Osteocyte (in vitro differentiated cells): Measurements from ENCODE around the gene ELF3. TPM values are rescaled to one million over a fixed set of nuclear protein-coding genes. Genes with fewer than 3 reads are reported as not detected.

Experiments used
- DNase-seq: peaks from one replicate; pipeline ENCODE4 v3.0.0; 2021; ENCODE audit warnings: mixed read lengths; ENCODE audit not compliant: unreplicated experiment; ENCODE audit errors: extremely low spot score
- H3K27ac Mint-ChIP-seq: one replicate; pipeline ENCODE4 v1.8.0; 2021; ENCODE audit warnings: mild to moderate bottlenecking, mixed read lengths; ENCODE audit not compliant: unreplicated experiment
- H3K27me3 Mint-ChIP-seq: one replicate; pipeline ENCODE4 v1.8.0; 2021; ENCODE audit warnings: mixed read lengths; ENCODE audit not compliant: unreplicated experiment
- H3K36me3 Mint-ChIP-seq: one replicate; pipeline ENCODE4 v1.8.0; 2021; ENCODE audit warnings: mixed read lengths; ENCODE audit not compliant: unreplicated experiment
- H3K4me1 Mint-ChIP-seq: one replicate; pipeline ENCODE4 v1.8.0; 2021; ENCODE audit warnings: mixed read lengths; ENCODE audit not compliant: unreplicated experiment
- H3K4me3 Mint-ChIP-seq: one replicate; pipeline ENCODE4 v1.8.0; 2021; ENCODE audit warnings: mild to moderate bottlenecking, moderate library complexity, mixed read lengths; ENCODE audit not compliant: unreplicated experiment
- H3K9me3 Mint-ChIP-seq: one replicate; pipeline ENCODE4 v1.8.0; 2021; ENCODE audit warnings: mixed read lengths; ENCODE audit not compliant: unreplicated experiment
- CTCF ChIP-seq: fragments of 200-600 bp; sonication (generic); IDR thresholded peaks from 2 replicates; pipeline ENCODE4 v1.5.0; 2021; ENCODE audit warnings: antibody characterized with exemption, mild to moderate bottlenecking, moderate library complexity
- total RNA-seq: library from RNA; stranded (reverse); gene quantifications from 2 replicates; pipeline ENCODE4 v1.2.1, GENCODE V29; 2021

ELF3 gene
- total RNA-seq, 1 donor from 2014 or later, result 0.56 TPM

DNA sequence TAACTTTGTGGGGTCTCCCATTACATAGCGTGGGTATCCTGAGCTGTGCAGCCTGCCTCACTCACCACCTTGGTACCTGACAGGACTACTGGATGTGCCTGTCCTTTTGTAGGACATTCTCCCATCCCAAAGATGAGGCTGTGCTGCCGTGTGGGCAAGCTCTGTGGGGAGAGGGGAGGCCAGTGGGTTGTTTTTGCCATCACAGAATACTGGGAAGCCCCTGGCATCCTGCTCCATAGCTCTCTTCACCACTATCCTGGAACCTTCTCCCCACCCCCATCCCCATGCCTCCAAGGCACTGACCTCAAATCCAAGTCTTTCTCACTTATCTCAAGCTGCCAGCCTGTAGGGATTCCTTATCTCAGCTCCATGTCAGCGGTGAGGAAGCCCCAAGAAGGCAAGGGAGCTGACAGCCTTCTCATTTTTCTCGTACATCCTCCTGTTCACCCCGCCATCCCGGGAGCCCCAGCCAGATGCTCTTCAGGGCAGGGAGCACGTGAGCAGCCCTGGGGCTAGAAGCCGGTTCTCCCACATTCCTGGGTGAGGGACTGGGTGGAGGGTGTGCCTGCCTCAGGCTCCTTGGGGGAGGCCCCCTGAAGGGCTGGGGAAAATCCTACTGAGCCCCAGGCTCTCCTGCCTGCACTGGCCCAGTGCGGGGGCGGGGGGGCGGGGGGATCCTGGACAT, 2.4 kb upstream of the ELF3 start:
- Mint-ChIP-seq H3K27me3 (no peaks in the 10 kb centered on the region), H3K36me3 (peaks cover 20% of the 10 kb centered on the region), H3K4me1 (peaks cover 42% of the 10 kb centered on the region), H3K4me3 (no peak overlapping the region), H3K9me3 (no peaks in the 10 kb centered on the region), H3K27ac (no peak overlapping the region)
- no peak for DNase-seq
- TF ChIP-seq CTCF, result no peak

DNA sequence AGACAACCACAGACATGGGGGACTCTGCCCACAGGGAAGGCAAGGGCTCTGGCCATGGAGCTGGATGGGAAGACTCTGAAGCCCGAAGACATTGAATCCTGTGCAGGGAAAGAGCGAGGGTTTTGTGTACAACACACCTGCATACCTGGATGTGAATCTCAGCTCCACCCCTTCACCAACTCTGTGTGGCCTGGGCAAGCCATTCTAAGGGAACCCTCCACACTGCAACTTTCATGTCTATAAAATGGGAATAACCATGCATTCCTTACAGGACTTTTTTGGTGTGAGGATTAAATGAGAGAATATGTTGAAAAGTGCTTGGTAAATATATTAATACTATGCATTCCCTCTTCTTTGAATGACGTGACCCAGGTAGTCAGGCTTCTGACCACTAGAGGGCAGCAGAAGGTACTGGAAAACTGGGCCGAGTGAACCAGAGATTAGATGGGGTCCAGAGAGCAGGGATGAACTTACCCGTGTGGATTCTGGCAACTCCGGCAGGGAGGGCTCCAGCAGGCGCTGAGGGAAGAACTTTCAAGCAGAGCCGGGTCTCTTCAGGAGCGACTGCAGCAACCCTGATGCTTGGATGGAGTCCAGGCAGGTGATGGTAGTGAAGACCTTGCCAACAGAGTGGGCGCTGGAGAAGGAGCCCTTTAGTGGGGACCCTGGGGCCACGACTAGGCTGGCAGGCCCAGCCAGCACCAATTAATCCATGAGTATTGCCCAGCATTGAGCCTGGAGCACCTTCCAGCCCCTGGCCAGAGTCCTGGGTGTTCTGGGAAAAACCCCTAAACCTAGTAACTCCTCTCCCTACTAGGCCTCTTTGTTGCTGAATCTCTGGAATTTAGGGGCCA, 834 bp upstream of the ELF3 start:
- no peaks in the 10 kb centered on the region for H3K27me3 Mint-ChIP-seq
- no peak overlapping the region for H3K4me3 Mint-ChIP-seq
- peak; percentile 91 for TF ChIP-seq CTCF
- peak overlapping the region; percentile 21 for H3K27ac Mint-ChIP-seq
- peaks cover 7% of the 10 kb centered on the region for H3K36me3 Mint-ChIP-seq
- H3K9me3 Mint-ChIP-seq, result no peaks in the 10 kb centered on the region
- H3K4me1 Mint-ChIP-seq, result peaks cover 41% of the 10 kb centered on the region
- peak; percentile 92 for DNase-seq

- peaks cover 3% of the 10 kb centered on the region for H3K27me3 Mint-ChIP-seq
- H3K4me1 Mint-ChIP-seq, result peaks cover 26% of the 10 kb centered on the region
- no peak for TF ChIP-seq CTCF
- DNase-seq, result no peak
- peaks cover under 1% of the 10 kb centered on the region for H3K36me3 Mint-ChIP-seq
- no peak overlapping the region for H3K4me3 Mint-ChIP-seq
- no peaks in the 10 kb centered on the region for H3K9me3 Mint-ChIP-seq
- H3K27ac Mint-ChIP-seq, result no peak overlapping the region
Observed at GRCh38 chr1:202011994-202012393, 1.6 kb downstream of the ELF3 start.

GRCh38 chr1:202012544-202013478, 2.4 kb downstream of the ELF3 start:
- Mint-ChIP-seq H3K27me3 (peaks cover 5% of the 10 kb centered on the region), H3K4me1 (peaks cover 19% of the 10 kb centered on the region), H3K36me3 (no peaks in the 10 kb centered on the region), H3K9me3 (no peaks in the 10 kb centered on the region), H3K4me3 (no peak overlapping the region), H3K27ac (no peak overlapping the region)
- no peak for TF ChIP-seq CTCF
- no peak for DNase-seq
